ENCODE measurements around the gene CEP250. TPM values are rescaled to one million over a fixed set of nuclear protein-coding genes. Genes with fewer than 3 reads are reported as not detected.

CEP250 gene
- total RNA-seq, 1 donor from 2014 or later = 58.5 TPM

GRCh38 chr20:35555951-35556645 is 100.7 kb downstream of the CEP250 start:
- no peak for DNase-seq (ENCODE audit: extremely low spot score, unreplicated experiment)
- Mint-ChIP-seq H3K27ac (ENCODE audit: unreplicated experiment) (no peak overlapping the region), H3K4me1 (ENCODE audit: unreplicated experiment) (no peaks in the 10 kb centered on the region), H3K36me3 (ENCODE audit: unreplicated experiment) (peaks cover 21% of the 10 kb centered on the region), H3K4me3 (ENCODE audit: unreplicated experiment) (no peak overlapping the region), H3K9me3 (ENCODE audit: unreplicated experiment) (no peaks in the 10 kb centered on the region), H3K27me3 (ENCODE audit: unreplicated experiment) (no peaks in the 10 kb centered on the region)
- no peak for TF ChIP-seq CTCF (IDR thresholded peaks at IDR 0.05)

GRCh38 chr20:35556871-35557270 is 101.5 kb downstream of the CEP250 start:
- DNase-seq (ENCODE audit: extremely low spot score, unreplicated experiment) = no peak
- H3K27ac Mint-ChIP-seq (ENCODE audit: unreplicated experiment) = no peak overlapping the region
- H3K4me1 Mint-ChIP-seq (ENCODE audit: unreplicated experiment) = no peaks in the 10 kb centered on the region
- no peaks in the 10 kb centered on the region for H3K27me3 Mint-ChIP-seq (ENCODE audit: unreplicated experiment)
- H3K9me3 Mint-ChIP-seq (ENCODE audit: unreplicated experiment) = no peaks in the 10 kb centered on the region
- no peak for TF ChIP-seq CTCF (IDR thresholded peaks at IDR 0.05)
- no peak overlapping the region for H3K4me3 Mint-ChIP-seq (ENCODE audit: unreplicated experiment)
- peaks cover 21% of the 10 kb centered on the region for H3K36me3 Mint-ChIP-seq (ENCODE audit: unreplicated experiment)

- H3K4me1 Mint-ChIP-seq (ENCODE audit: unreplicated experiment) = no peaks in the 10 kb centered on the region
- no peak for DNase-seq (ENCODE audit: extremely low spot score, unreplicated experiment)
- H3K9me3 Mint-ChIP-seq (ENCODE audit: unreplicated experiment) = no peaks in the 10 kb centered on the region
- H3K27ac Mint-ChIP-seq (ENCODE audit: unreplicated experiment) = peak overlapping the region; percentile 19
- no peak for TF ChIP-seq CTCF (IDR thresholded peaks at IDR 0.05)
- peaks cover 21% of the 10 kb centered on the region for H3K36me3 Mint-ChIP-seq (ENCODE audit: unreplicated experiment)
- H3K4me3 Mint-ChIP-seq (ENCODE audit: unreplicated experiment) = no peak overlapping the region
- no peaks in the 10 kb centered on the region for H3K27me3 Mint-ChIP-seq (ENCODE audit: unreplicated experiment)
These were observed 103.1 kb downstream of the CEP250 start for GRCh38 chr20:35558451-35558850.

- H3K4me1 Mint-ChIP-seq (ENCODE audit: unreplicated experiment) = no peaks in the 10 kb centered on the region
- H3K27ac Mint-ChIP-seq (ENCODE audit: unreplicated experiment) = no peak overlapping the region
- H3K27me3 Mint-ChIP-seq (ENCODE audit: unreplicated experiment) = no peaks in the 10 kb centered on the region
- TF ChIP-seq CTCF (IDR thresholded peaks at IDR 0.05) = no peak
- H3K36me3 Mint-ChIP-seq (ENCODE audit: unreplicated experiment) = peaks cover 19% of the 10 kb centered on the region
- H3K4me3 Mint-ChIP-seq (ENCODE audit: unreplicated experiment) = no peak overlapping the region
- DNase-seq (ENCODE audit: extremely low spot score, unreplicated experiment) = no peak
- H3K9me3 Mint-ChIP-seq (ENCODE audit: unreplicated experiment) = no peaks in the 10 kb centered on the region
These were observed 103.8 kb downstream of the CEP250 start for GRCh38 chr20:35559042-35559693.

GRCh38 chr20:35560105-35560511 is 104.7 kb downstream of the CEP250 start:
- no peak overlapping the region for H3K4me3 Mint-ChIP-seq (ENCODE audit: unreplicated experiment)
- H3K4me1 Mint-ChIP-seq (ENCODE audit: unreplicated experiment) = no peaks in the 10 kb centered on the region
- no peak for TF ChIP-seq CTCF (IDR thresholded peaks at IDR 0.05)
- H3K27ac Mint-ChIP-seq (ENCODE audit: unreplicated experiment) = no peak overlapping the region
- H3K9me3 Mint-ChIP-seq (ENCODE audit: unreplicated experiment) = no peaks in the 10 kb centered on the region
- H3K27me3 Mint-ChIP-seq (ENCODE audit: unreplicated experiment) = no peaks in the 10 kb centered on the region
- DNase-seq (ENCODE audit: extremely low spot score, unreplicated experiment) = no peak
- peaks cover 10% of the 10 kb centered on the region for H3K36me3 Mint-ChIP-seq (ENCODE audit: unreplicated experiment)

Data from osteocyte (in vitro differentiated cells).